COR-L47 (cell line): ENCODE measurements around the gene CMIP.

ENCODE experiments used
- DNase-seq: peaks from one replicate; lab custom pipeline; 2025; lab: John Stamatoyannopoulos, UW

Gene CMIP

GRCh38 chr16:81748476-81749198 is 304.0 kb downstream of the CMIP start:
- DNase-seq, result no peak

DNA sequence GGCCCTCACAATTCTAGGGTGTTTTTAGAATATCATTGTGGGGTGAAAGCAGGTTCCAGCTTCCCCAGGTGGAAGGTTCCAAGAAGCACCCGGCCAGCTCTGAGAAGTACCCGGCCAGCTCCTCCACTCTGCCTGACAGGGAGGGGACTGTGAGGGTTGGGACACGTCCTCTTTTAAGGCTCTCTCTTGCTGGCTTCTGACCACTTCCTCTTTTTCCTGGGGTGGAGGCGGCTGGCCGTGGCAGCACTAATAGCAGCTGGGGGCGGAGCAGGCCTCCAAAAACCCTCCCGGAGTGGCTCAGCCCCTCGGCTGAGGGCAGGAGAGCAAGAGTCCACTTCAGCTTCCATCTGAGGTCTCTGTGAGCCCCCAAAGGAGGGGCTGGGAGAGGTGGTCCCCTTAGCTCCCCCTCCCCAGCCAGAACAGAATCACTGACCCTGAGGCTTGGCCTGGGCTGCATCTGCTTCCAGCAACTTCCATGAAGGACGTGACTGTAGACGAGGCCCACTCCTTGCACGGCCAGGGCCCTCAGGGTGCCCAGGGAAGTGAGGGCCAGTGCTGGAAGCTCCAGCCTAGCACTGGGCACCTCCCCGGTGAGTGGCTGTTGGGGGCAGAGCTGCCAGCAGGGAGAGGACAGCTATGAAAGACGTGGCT is 307.7 kb downstream of the CMIP start:
- no peak for DNase-seq

DNA sequence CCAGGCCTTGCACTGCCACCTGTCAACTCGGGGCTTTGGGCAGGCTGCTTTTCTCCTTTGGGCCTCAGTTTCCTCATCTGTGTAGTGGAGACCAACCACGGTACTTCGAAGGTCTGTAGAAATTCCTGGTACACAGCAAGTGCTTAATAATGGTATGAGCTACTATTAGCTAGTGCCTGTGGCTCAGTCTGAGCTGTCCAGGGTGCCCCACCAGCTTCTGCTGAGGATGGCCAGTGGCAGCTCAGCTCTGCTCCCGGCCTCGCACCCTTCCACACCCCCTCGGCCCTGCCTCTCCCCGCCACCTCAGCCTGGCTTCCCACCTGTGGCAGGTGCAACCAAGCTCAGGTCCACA is 308.2 kb downstream of the CMIP start:
- DNase-seq, result no peak

DNA sequence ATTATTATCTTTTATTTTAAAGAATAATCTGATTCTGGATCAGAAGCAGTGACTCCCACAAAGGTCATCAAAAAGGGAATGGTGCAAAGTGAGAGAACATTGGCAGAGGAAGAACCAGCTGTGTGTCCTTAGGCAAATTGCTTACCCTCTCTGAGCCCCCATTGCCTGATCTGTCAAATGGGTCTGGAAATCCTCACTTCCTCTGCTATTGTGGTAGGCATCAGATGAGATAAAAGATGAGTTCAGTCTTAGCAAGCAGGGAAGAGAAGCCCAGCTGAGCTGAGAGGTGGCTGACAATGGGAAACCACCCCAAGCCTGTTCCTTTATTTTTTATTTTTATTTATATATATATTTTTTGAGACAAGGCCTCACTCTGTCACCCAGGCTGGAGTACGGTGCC is 310.2 kb downstream of the CMIP start:
- no peak for DNase-seq

GRCh38 chr16:81755915-81756614 is 311.5 kb downstream of the CMIP start:
- no peak for DNase-seq

- DNase-seq, result no peak
Measured at GRCh38 chr16:81756615-81757356, 312.2 kb downstream of the CMIP start.

- DNase-seq, result no peak
Measured at GRCh38 chr16:81758376-81758775, 313.8 kb downstream of the CMIP start.
